Dedifferentiated amniotic fluid mesenchymal stem cell (primary cell): ENCODE measurements around the gene CIPC.

ENCODE experiments used
- DNase-seq: peaks from one replicate; pipeline ENCODE4 v3.0.0-alpha.2; 2016; ENCODE audit errors: extremely low spot score

Gene CIPC

DNA sequence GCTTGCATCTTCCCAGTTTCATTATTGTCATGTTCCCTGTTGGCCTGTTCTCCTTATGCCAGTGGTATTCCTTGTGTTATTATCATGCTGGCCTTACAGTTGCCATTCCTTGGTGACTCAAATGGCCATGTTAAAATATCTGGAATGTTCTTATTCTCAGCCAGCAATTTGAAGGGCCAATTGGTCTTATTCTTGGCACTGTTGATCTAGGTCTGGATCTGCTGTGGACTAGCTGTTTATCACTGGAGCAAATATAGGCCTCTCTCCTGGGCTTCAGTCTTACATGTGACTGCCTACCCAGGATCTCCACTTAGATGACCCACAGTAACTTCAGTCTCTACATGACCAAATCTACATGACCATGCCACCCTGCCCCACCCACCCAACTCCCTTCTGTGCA, 5.4 kb downstream of the CIPC start:
- DNase-seq, result no peak

DNA sequence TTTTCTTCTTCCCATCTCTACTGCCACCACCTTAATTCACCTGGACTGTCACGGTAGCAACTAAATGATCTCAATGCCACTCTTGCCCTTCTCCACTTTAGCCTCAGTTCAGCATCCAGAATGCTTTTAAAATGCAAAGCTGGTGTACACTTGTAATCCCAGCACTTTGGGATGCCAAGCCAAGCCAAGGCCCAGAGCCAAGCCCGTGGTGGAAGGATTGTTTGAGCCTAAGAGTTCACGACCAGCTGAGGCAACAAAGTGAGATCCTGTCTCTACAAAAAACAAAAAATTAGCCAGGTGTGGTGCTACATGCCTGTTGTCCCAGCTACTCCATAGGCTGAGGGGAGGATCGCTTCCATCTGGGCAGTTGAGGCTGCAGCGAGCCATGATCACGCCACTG, 5.9 kb downstream of the CIPC start:
- no peak for DNase-seq

DNA sequence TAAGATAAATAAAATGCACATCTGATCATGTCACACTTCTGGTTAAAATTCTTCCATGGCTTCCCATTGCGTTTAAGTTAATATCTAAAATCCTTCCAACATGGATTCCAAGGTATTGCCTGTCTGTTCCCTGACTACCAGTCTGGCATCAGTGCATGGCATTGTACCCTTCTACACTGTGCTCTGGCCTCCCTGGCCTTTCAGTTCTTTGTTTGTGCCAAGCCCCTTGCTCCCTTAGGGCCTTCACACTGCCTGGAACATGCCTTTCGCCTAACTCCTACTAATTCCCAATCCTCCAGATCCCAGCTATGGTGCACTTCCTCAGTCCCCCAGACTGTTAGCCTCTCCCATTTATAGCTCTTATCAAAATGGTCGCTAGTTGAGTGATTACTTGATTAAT, 6.3 kb downstream of the CIPC start:
- no peak for DNase-seq

DNA sequence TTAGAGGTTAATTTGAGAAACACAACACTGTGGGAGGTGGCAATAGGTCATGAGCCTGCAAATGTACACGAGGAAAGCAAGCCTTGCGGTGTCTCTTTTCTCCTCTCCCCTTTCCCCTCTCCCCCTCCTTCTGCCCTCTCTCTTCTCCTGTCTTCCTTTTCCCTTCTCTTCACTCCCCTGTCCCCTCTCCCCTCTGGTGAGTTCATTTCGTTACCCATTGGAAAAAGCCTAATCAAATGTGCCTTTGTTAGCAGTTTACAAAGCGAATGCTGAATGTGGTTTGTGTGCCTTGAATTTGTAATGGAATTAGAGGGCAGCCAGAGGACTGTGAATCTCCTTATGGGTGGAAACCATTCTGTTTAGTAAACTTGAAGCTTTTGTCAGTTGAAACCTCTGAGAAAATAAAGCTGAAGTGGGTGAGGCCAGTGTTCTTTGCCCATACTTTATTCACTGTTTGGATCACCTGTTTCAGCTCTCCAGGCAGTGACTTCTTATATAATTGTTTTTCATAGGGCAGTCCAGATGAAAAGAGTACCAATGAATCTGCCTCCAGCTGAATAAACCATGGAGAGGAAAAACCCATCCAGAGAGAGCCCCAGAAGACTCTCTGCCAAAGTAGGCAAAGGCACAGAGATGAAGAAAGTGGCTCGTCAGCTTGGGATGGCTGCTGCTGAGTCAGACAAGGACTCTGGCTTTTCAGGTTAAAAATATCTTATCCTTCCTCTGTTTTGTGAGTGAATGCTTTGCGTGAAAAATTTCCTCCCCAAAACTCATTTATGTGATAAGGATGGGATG, 7.3 kb downstream of the CIPC start:
- no peak for DNase-seq

DNA sequence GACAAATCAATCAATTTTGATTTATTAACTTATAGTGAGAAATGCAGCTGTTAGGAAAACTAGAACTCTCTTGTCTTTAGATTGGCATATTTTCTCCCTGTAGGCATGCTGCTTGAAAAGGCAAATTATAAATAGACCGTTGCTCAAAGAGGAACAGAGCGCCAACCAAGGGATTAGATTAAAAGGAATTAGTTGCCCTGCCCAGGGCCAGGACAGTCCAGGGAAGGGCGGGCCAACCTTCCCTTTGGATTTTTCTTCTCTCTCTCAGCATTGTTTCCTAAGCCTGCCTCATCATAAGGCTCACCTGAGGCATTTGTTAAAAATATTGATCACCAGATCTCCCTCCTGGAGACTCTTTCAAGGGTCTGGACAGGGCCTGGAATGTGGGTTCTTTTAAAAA, 8.6 kb downstream of the CIPC start:
- no peak for DNase-seq

DNA sequence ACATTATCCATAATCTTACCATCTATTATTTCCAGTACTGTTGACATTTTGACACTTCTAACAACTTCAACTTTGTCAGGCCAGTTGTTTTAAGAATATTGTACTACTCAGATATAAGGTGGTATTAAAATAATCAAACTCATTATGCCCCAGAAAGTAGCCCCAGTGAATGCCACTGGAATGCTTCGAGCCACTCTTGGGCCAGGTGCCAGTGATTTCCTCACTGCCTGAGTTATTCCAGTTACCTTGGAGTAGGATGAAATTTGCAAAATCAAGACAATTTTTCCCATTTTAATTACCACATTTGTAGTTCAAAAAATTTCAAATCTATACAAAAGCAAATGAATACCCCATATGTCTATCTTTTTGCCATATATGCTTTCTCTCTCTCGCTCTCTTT, 9.2 kb downstream of the CIPC start:
- no peak for DNase-seq

DNA sequence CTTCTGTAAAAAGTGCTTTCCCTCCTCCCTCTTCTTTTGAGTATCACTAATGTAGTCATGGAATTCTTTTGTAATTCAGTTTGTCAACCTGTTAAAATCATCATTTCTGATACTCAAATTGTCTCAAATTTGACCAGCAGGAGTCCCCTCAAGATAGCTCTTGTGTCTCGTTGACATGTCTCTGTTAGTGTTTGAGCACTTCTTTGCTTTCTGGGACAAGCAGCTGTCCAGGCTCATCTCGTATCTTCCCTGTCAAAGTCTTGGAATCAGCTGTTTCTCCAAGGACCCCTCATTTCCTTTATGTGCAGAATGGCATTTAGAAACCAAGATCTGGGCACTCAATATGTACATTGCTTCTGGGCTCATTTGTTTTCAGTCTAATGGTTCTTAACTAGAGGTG, 10.7 kb downstream of the CIPC start:
- DNase-seq, result no peak

DNA sequence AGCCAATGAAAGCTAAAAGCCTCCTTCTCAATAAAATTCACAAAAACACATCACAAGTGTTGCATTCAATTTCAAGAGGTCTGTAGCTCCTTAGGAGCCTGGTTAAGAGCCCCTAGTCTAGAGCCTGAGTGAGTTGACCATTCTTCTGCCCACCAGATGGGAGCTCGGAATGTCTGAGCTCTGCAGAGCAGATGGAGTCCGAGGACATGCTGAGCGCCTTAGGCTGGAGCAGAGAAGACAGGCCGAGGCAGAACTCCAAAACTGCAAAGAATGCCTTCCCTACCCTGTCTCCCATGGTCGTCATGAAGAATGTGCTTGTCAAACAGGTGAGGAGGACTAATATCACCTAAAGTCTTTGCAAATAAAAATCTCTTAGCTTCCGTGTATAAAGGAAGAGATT, 11.6 kb downstream of the CIPC start:
- no peak for DNase-seq

DNA sequence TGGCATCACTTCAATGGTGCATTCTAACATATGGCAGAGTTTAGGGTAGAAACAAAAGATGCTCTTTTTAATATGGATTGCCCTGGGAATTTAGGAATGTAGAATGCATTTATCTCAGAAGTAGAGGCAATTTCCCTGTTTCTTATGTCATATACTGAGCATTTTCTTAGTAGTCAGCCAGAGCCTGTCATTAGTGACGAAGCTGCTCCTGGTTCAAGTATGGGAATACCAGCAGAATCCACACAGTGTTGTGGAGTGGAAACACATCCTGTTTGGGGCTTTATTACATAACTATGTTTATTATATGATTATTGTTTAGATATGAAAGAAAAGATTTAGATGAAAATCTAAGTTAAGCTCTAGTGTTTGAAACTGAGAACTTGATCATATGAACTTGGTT, 12.2 kb downstream of the CIPC start:
- no peak for DNase-seq

DNA sequence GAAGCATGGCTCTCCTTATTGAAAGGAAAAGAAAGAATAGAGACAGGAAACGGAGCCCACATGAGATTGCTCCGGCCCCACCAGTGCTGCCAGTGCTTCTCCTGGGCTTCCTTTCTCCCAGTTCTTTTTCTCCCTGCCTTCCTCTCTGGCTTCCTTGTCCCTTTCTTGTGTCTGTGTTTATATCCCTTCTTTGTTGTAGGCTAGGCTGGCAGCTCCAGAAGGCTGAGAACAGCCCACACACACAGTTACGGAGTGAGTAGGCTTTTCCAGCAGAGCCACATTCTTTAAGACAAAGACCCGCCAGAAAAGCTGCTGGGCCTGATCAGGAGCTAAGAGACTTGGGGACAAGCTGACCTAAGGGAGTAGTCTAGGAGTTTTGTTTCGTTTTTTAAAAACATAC, 13.0 kb downstream of the CIPC start:
- DNase-seq, result no peak

DNA sequence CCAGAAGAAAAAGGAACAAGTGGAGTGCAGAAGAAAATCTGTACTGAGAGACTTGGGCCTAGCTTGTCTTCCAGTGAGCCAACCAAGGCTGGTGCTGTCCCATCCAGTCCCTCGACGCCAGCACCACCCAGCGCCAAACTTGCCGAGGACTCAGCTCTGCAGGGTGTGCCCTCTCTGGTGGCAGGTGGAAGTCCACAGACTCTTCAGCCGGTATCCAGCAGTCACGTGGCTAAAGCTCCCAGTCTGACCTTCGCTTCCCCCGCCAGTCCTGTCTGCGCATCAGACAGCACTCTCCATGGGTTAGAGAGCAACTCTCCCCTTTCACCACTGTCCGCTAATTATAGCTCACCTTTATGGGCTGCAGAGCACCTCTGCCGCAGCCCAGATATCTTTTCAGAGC, 15.6 kb downstream of the CIPC start:
- no peak for DNase-seq

DNA sequence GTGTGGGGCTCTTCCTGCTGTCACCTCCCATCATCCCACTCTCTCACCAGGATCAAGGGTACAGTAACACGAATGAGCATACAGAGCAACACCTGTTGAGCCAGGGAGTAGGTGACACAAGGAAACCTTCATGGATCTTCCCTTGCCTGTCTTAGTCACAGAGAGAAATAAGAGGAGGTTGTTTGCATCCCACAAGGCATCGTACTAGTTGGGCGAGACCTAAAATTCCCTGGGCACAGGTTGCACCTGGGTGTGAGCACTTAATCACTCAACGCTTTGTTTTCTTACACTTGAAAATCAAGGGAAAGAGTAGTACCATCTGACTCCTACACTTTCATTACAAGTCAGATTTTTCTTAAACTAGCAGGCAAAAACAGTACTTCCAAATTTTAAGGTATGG, 16.6 kb downstream of the CIPC start:
- no peak for DNase-seq

DNA sequence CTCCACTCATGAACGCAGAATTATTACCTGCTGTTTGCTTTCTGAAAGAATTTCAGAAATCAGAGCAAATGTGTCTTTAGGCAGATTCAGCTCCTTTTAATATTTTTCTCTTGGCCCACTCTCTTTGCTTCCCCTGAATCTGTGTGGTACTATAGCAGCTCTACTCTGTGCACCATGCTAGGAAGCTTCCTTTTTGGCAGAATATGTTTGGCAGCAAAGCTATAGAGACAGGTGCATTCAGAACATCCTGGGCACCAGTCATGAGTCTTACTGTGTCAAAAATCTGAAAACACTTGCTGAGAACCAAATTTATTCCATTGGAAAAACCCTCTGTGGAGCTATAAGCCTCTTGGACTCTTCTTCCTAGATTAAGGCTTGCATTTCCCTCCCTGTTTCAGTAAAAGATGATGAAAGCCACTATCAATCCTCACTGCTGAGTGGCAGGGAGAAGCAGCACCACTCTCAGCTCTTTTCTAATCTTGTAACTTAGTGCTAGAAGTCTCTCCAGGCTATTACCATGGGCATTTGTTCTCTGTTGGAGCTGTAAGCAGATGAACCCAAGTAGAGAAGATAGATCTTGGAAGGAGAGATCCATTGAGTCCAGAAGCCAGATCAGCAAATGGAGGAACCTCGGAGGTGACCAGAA, 18.2 kb downstream of the CIPC start:
- DNase-seq, result peak; percentile 40

DNA sequence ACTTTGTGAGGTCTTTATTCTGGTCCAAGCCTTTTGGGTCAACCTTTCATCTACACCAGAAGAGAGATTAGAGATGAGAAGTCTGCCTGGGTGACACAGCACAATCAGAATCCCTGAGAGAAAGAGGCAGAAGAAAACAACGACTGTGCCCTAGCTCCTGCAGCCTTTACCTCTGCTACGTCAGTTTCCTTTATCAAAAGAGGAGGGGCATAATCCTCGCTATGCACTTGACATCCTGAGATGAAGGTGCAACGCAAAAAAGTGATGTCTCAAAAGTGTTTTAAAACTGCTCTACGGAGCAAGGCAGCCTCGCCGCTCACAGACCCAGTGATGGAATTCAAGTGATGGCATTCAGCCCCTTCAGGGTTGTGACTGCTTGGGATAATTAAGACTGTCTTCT, 21.8 kb downstream of the CIPC start:
- no peak for DNase-seq

DNA sequence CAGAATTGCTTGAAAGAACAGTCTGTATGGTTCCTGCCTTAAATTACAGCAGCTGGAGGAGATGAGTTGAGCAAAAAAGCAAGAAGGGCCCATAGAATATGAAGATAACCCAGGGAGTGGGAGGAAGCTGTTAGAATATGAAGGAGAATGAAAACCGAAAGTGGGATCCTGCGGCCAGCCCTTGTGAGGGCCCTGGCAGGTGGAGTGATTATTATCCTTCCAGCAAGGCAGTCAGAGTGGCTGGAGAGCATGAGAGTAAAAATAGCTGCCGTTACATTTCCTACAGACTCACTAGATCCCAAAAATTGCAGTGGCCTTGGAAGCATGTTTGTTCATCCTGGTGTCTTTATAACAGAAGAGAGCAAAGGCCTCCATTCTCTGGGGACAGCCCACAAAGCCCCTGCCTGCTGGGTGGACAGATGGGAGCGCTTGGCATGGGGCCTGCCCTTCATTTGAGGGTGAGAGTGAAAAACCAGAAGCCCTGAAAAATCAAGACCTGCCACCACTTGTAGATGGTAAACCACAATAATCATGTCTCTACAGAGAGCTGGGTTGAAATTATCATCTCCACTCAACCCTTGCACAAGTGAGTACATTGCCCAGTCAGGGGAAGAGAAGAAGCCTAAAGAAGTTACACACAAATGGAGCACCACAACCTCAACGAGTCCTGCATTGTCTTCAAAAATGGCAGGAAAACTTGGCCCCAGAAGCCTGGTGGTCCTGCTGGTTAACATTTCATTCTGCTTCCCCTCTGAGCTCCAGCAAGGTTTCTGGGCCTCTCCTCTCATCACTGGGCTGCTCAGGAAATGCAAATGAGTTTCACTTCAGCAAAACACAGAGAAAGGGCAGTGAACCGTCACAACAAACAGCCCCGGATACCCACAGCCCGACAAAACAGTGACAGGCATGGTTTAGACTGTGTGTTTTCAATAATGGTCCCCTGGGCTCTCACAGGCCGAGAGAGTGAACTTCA, 23.0 kb downstream of the CIPC start:
- DNase-seq, result no peak

DNA sequence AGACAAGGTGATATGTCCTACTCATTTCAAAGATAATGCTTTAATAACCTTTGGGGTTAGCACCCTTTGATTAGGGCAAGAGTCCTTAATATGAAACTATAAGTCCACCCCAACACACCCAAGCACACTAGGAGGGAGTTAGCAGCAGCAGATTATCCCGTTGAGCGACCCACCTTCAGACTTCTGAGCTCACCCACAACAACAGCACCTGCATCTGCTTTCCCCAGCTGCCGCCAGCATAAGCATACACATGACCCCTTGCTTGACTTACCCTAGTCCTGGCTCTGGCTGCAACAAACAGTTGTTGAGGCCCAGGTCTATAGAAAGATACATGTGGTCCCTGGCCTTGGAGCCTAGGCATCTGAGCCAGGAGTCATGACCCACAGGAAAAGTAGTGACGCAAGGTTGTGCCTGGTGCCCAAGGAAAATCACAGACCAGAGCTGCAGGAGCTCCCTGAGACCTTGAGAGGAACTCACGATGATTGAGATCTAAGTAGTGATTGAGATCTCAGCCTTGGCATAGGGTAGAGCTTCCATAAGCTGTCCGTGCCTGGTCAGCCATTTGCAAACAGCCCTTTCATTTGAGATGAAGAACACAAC, 24.6 kb downstream of the CIPC start:
- DNase-seq, result no peak

DNA sequence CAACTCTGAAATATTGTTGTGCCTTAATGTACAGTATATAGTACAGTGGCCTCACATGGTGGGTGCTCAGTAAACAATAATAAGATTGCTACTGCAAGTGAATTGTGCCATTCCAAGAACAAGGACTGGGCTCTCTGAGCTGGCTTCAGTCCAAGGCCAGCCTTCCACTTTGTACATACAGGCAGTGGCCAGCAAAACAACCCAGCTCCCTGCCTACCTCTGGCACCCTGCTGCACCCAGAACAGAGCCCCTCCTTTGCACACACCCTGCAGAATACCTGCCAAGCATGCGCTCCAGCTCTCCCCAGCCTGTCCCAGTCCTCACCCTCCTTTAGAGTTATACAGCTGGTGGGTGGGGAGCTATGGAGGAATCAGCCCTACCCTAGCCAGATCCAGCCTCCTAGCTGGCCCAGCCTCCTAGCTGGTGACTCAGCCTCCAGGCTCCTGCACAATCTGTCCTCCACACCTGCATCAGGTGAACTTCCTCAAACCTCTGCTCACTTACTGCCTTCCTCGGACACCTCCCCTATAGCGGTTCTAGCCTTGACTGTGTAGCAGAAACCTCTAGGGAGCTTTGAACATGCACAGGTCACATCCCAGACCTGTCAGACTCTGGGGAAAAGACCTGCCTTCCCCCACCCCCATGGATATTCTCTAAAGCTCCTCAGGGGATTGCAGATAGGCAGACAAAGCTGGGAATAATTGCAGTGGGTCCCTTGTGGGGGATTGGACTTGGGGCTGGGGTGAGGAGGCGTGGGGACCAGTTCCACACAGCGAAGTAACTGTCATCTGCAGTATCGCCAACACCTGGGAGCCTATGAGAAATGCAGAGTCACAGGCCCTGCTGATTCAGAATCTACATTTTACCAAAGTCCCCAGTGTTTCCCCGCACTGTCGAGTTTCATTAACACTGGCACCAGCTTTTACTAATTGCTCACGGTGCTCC, 25.6 kb downstream of the CIPC start:
- DNase-seq, result no peak

DNA sequence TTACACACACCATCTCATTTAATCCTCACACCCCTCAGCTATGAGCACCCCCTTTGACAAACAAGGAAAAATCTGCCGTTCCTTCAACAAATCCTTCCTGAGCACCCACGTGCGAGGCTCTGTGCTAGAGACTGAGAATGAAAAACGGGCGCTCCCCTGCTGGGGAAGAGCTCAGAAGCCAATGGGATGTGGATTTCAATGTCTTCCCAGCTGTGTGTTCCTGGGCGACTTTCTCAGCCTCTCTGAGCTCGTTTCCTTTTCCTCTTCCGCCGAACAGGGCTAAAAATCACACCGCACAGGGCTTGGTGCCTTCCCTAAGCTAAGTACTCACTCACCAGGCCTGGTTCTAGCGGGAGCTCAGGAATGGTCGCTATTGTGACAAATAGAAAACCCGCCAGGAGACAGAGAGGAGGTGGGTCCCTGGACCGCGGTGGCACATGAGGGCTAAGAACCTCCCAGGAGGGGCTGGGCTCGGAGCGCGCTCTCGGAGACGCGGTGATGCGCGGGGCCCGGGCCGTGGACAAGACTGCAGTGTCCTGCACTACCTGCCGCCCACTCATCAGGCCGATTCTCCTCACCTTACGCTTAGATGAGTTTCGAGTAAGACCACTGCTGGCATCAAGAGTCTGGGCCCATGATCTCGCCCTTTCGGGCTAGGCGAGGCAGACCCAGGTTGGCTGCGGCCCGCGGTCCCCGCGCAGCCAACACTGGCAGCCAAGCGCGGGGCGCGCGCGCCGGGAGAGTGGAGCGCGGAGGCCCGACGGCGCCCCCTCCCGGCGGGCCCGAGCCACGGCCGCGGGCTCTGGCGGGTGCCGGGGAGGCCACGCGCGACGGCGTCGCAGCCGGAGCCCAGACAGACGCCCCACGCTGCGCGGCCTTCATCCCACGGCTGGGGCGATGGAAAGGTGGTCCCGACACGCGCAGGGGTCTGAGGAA, 26.6 kb downstream of the CIPC start:
- no peak for DNase-seq

DNA sequence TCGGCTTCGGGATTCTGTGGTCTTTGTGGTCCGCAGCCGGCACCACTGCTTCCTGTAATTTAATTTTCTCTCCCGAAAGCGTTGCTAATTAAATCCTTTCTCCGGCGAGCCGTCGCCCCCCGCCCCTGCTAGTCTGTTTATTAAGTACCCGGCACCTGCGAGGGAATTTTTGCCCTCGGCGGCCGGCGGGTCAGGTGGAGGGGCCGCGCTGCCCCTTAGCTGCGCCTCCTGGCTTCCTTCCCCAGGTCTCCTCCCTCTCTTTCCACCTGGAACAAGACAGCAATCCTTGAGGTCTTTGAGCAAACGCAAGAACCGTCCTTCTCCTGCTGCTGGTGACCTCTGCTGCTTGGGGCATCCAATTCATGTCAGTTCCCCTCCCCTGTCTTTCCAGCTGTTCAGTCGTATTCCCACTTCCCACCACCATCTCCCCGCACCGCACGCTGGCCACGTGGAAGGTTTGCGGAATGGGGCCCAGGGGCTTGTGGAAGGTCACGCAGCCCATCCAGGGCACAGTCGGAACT, 27.3 kb downstream of the CIPC start:
- no peak for DNase-seq
